Mesenchymal stem cell (in vitro differentiated cells and primary cell): ENCODE results near the gene HTR1A.

Experiments
- DNase-seq: peaks from one replicate; pipeline ENCODE4 v3.0.0-alpha.2; 2013
- H2AFZ ChIP-seq: one replicate; pipeline ENCODE4 v1.6.1; 2013; ENCODE audit warnings: low read depth, mild to moderate bottlenecking, control low read depth, inconsistent platforms, low read length, moderate library complexity
- H2AK5ac ChIP-seq: 2 replicates; pipeline ENCODE4 v1.6.1; 2013; ENCODE audit warnings: low read length, moderate library complexity, mild to moderate bottlenecking, inconsistent platforms; ENCODE audit not compliant: severe bottlenecking
- H2BK120ac ChIP-seq: one replicate; pipeline ENCODE4 v1.6.1; 2013; ENCODE audit warnings: low read depth, mild to moderate bottlenecking, inconsistent platforms, low read length, moderate library complexity
- H2BK12ac ChIP-seq, 2 experiments: one replicate each; pipeline ENCODE4 v1.6.1; 2013; ENCODE audit warnings: inconsistent platforms in 2 of 2, low read length in 2 of 2, mild to moderate bottlenecking in 2 of 2, moderate library complexity in 2 of 2, control low read depth in 1 of 2
- H2BK15ac ChIP-seq: one replicate; pipeline ENCODE4 v1.6.1; 2013; ENCODE audit warnings: mild to moderate bottlenecking, low read depth, inconsistent platforms; ENCODE audit not compliant: poor library complexity, severe bottlenecking
- H2BK5ac ChIP-seq: 2 replicates; pipeline ENCODE4 v1.6.1; 2013; ENCODE audit warnings: low read depth, mild to moderate bottlenecking, low read length, control low read depth, inconsistent platforms; ENCODE audit not compliant: poor library complexity, severe bottlenecking
- H3K14ac ChIP-seq, 2 experiments: one replicate each; pipeline ENCODE4 v1.6.1; 2013; ENCODE audit warnings: inconsistent platforms in 2 of 2, low read length in 2 of 2, control low read depth in 1 of 2, mild to moderate bottlenecking in 1 of 2, moderate library complexity in 1 of 2
- H3K18ac ChIP-seq, 2 experiments: one replicate each; pipeline ENCODE4 v1.6.1; 2013; ENCODE audit warnings: inconsistent platforms in 2 of 2, low read length in 2 of 2, control low read depth in 1 of 2, low read depth in 1 of 2, mild to moderate bottlenecking in 1 of 2
- H3K23ac ChIP-seq, 2 experiments: one replicate each; pipeline ENCODE4 v1.6.1; 2013; ENCODE audit warnings: inconsistent platforms in 2 of 2, low read length in 2 of 2, mild to moderate bottlenecking in 2 of 2, moderate library complexity in 2 of 2, control low read depth in 1 of 2
- H3K27ac ChIP-seq: 2 replicates; pipeline ENCODE4 v1.5.1; 2013; ENCODE audit warnings: mild to moderate bottlenecking, moderate library complexity, low read length, control low read depth, inconsistent platforms; ENCODE audit not compliant: poor library complexity, severe bottlenecking
- H3K27me3 ChIP-seq, 2 experiments: 2 replicates each; pipeline versions ENCODE4 v1.6.1 to v1.7.0; 2013; ENCODE audit warnings: low read length in 2 of 2, mild to moderate bottlenecking in 2 of 2, moderate library complexity in 2 of 2, control low read depth in 1 of 2, inconsistent platforms in 1 of 2; ENCODE audit not compliant: control insufficient read depth in 1 of 2, insufficient read depth in 1 of 2
- H3K36me3 ChIP-seq, 2 experiments: 2 replicates each; pipeline versions ENCODE4 v1.6.1 to v1.7.0; 2013; ENCODE audit warnings: low read length in 2 of 2, control low read depth in 1 of 2, inconsistent platforms in 1 of 2, low read depth in 1 of 2, mild to moderate bottlenecking in 1 of 2; ENCODE audit not compliant: insufficient read depth in 2 of 2, control insufficient read depth in 1 of 2
- H3K4ac ChIP-seq, 2 experiments: one replicate each; pipeline ENCODE4 v1.6.1; 2013; ENCODE audit warnings: inconsistent platforms in 2 of 2, low read length in 2 of 2, mild to moderate bottlenecking in 2 of 2, moderate library complexity in 2 of 2, control low read depth in 1 of 2, low read depth in 1 of 2
- H3K4me1 ChIP-seq: 2 replicates; pipeline ENCODE4 v1.6.1; 2013; ENCODE audit warnings: low read depth, low read length, control low read depth; ENCODE audit not compliant: control insufficient read depth, insufficient read depth
- H3K4me2 ChIP-seq: 2 replicates; pipeline ENCODE4 v1.6.1; 2013; ENCODE audit warnings: low read length, mild to moderate bottlenecking, inconsistent platforms; ENCODE audit not compliant: poor library complexity, severe bottlenecking
- H3K4me3 ChIP-seq, 2 experiments: 2 replicates each; pipeline versions ENCODE4 v1.5.1 to v1.7.0; 2013; ENCODE audit warnings: low read length in 2 of 2, mild to moderate bottlenecking in 2 of 2, control low read depth in 1 of 2, low read depth in 1 of 2; ENCODE audit not compliant: insufficient read depth in 1 of 2
- H3K79me1 ChIP-seq: replicated peaks from 2 replicates; pipeline ENCODE4 v1.6.1; 2013; ENCODE audit warnings: mild to moderate bottlenecking, control low read depth, low read length, inconsistent platforms; ENCODE audit not compliant: poor library complexity, severe bottlenecking
- H3K9ac ChIP-seq: 2 replicates; pipeline ENCODE4 v1.7.0; 2013; ENCODE audit warnings: mild to moderate bottlenecking, low read length, moderate library complexity
- H3K9me3 ChIP-seq: 2 replicates; pipeline ENCODE4 v1.7.0; 2013; ENCODE audit warnings: mild to moderate bottlenecking, low read length; ENCODE audit not compliant: control insufficient read depth
- H4K8ac ChIP-seq: one replicate; pipeline ENCODE4 v1.6.1; 2013; ENCODE audit warnings: inconsistent platforms, mild to moderate bottlenecking, low read length, moderate library complexity
- H4K91ac ChIP-seq: one replicate; pipeline ENCODE4 v1.6.1; 2013; ENCODE audit warnings: mild to moderate bottlenecking, low read length, inconsistent platforms
- WGBS: methylation state at CpG from one replicate; pipeline ENCODE4 v1.1.7; 2013; ENCODE audit warnings: mixed read lengths; 5-methylcytosine and 5-hydroxymethylcytosine counted together

HTR1A gene

GRCh38 chr5:63911871-63912270, 50.4 kb downstream of the HTR1A start:
- WGBS, result 100% methylated on average over 1 of the region's 1 CpG
- no peaks in the 10 kb centered on the region for H3K36me3 ChIP-seq
- H3K14ac ChIP-seq, result no peak overlapping the region
- H2BK15ac ChIP-seq, result no peak overlapping the region
- H2BK5ac ChIP-seq, result no peak overlapping the region
- H3K9ac ChIP-seq, result no peak overlapping the region
- H2AFZ ChIP-seq, result no peak overlapping the region
- H2AK5ac ChIP-seq, result no peak overlapping the region
- H3K18ac ChIP-seq, result no peak overlapping the region
- no peaks in the 10 kb centered on the region for H3K79me1 ChIP-seq
- DNase-seq, result no peak
- no peak overlapping the region for H3K4me2 ChIP-seq
- no peak overlapping the region for H2BK120ac ChIP-seq
- H3K27me3 ChIP-seq, result no peaks in the 10 kb centered on the region
- no peak overlapping the region for H2BK12ac ChIP-seq
- H4K91ac ChIP-seq, result no peak overlapping the region
- H4K8ac ChIP-seq, result no peak overlapping the region
- peaks cover 8% of the 10 kb centered on the region for H3K9me3 ChIP-seq
- H3K4ac ChIP-seq, result no peak overlapping the region
- H3K4me1 ChIP-seq, result no peaks in the 10 kb centered on the region
- no peak overlapping the region for H3K4me3 ChIP-seq
- no peak overlapping the region for H3K27ac ChIP-seq
- no peak overlapping the region for H3K23ac ChIP-seq
